HepG2 (cell line): ENCODE data around the gene IQCE. TPM values are rescaled to one million over a fixed set of nuclear protein-coding genes. Genes with fewer than 3 reads are reported as not detected.
A peak's percentile ranks its signal among the peaks of the same experiment; 100 is the strongest.

Experiments
- BCL6 ChIP-seq: IDR thresholded peaks from 2 replicates; pipeline ENCODE4 v1.6.1; 2016; ENCODE audit warnings: missing genetic modification reagents, missing compliant biosample characterization
- EEA1 ChIP-seq: sonication (generic); formaldehyde crosslinking; IDR thresholded peaks from 2 replicates; pipeline ENCODE4 v1.5.1; 2020; ENCODE audit warnings: mild to moderate bottlenecking, missing genetic modification reagents, borderline replicate concordance
- MAFF ChIP-seq: IDR thresholded peaks from 2 replicates; pipeline ENCODE4 v1.6.1; 2011; ENCODE audit warnings: low read depth, low read length, improper control_type of control experiment
- PCBP1 ChIP-seq: fragments of 200-400 bp; formaldehyde crosslinking; IDR thresholded peaks from 2 replicates; pipeline ENCODE4 v1.6.1; 2017; ENCODE audit warnings: mild to moderate bottlenecking, low read depth, low read length, borderline replicate concordance
- REL ChIP-seq: sonication (generic); formaldehyde crosslinking; conservative IDR thresholded peaks from 2 replicates; pipeline ENCODE4 v1.8.0; 2022; ENCODE audit warnings: mild to moderate bottlenecking, missing genetic modification reagents, moderate library complexity
- SIX1 ChIP-seq: sonication (generic); formaldehyde crosslinking; IDR thresholded peaks from 2 replicates; pipeline ENCODE4 v1.4.0; 2020; ENCODE audit warnings: missing genetic modification reagents, borderline replicate concordance
- ZNF230 ChIP-seq: sonication (generic); formaldehyde crosslinking; IDR thresholded peaks from 2 replicates; pipeline ENCODE4 v1.4.0; 2020; ENCODE audit warnings: mild to moderate bottlenecking, missing genetic modification reagents
- ZNF232 ChIP-seq: sonication (generic); formaldehyde crosslinking; IDR thresholded peaks from 2 replicates; pipeline ENCODE4 v1.4.0; 2020; ENCODE audit warnings: missing genetic modification reagents, borderline replicate concordance
- ZNF782 ChIP-seq: sonication (generic); formaldehyde crosslinking; IDR thresholded peaks from 2 replicates; pipeline ENCODE4 v1.4.0; 2020; ENCODE audit warnings: missing genetic modification reagents, mild to moderate bottlenecking, borderline replicate concordance
- polyA plus RNA-seq, 8 experiments: library from polyadenylated mRNA; depleted of rRNA in 3 of 8; stranded (reverse) in 7 of 8; unstranded in 1 of 8; fragments of >200 nt; fragmentation: Illumina TruSeq in 4 of 8; extraction: Trizol in 4 of 8; gene quantifications; 2 replicates each; pipeline versions ENCODE4 v1.2.1 to v1.2.3, GENCODE V29; 2011 to 2016; ENCODE audit warnings: low read depth in 4 of 8, missing spikeins in 1 of 8, mixed read lengths in 1 of 8; ENCODE audit not compliant: insufficient read depth in 1 of 8
- total RNA-seq, 5 experiments: library from RNA; depleted of rRNA; stranded (reverse); fragments of >200 nt; fragmentation: Illumina TruSeq; extraction: Trizol; gene quantifications; 2 replicates each; pipeline ENCODE4 v1.2.3, GENCODE V29; 2016; ENCODE audit warnings: low read depth in 1 of 5
- TF ChIP-seq, protein P1 (sequence below): sonication (generic); formaldehyde crosslinking; IDR thresholded peaks from 2 replicates; pipeline ENCODE4 v1.5.1; 2020; ENCODE audit warnings: mild to moderate bottlenecking, missing genetic modification reagents, moderate library complexity
- TF ChIP-seq, protein P2 (sequence below): sonication (generic); formaldehyde crosslinking; IDR thresholded peaks from 2 replicates; pipeline ENCODE4 v1.4.0; 2020; ENCODE audit warnings: missing genetic modification reagents, borderline replicate concordance
- TF ChIP-seq, protein P3 (sequence below): sonication (generic); formaldehyde crosslinking; IDR thresholded peaks from 2 replicates; pipeline ENCODE4 v1.9.0; 2021; ENCODE audit warnings: missing genetic modification reagents, borderline replicate concordance
- TF ChIP-seq, protein P4 (sequence below): sonication (generic); formaldehyde crosslinking; conservative IDR thresholded peaks from 2 replicates; pipeline ENCODE4 v1.4.0; 2020; ENCODE audit warnings: mild to moderate bottlenecking, missing genetic modification reagents, moderate library complexity

The IQCE gene
- total and polyA plus RNA-seq, 2 of the 13 experiments (the other 11 are each of a cell fraction or from before 2014, with no cell fraction given), result 1.5 to 2.5 TPM

DNA sequence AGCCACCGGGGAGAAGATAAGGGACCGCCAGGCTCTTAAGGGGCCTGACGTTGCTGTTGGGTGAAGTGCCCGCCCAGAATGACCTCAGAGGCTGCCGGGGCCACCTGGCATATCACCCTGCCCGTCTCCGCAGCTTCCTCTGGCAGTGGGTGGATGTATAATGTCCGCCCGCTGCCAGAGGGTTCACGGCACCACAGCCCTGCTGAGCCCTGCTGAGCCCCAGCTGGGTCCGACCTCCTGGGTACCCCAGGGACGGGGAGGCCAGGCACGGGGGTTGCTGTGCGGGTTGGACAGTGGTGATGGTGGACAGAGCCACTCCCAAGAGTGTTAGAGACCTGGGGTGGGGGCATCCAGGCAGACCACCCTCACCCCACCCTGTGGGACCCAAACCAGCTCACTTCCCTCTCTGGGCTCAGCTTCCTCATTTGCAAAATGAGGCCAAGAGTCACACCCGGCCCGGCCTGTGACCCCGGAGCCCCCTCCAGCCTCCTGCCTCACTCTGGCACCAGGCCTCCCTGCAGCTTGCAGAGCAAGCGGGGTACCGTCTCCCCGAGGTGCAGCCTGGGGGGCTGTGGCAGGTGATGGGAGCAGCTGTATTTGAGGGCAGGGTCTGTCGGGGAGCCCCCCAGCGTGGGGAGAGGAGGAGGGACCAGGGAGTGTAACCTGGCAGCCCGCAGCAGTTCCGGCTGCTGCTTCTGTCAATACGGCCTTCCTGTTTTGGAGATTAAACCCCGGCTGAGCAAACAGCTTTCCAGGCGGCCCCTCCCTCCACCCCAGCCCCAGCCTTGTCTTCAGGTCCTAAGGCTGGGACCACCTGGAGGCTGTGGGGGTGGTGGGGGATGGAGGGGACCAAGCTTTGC lies 47.6 kb upstream of the IQCE start (continued):
- TF ChIP-seq, protein P1, sequence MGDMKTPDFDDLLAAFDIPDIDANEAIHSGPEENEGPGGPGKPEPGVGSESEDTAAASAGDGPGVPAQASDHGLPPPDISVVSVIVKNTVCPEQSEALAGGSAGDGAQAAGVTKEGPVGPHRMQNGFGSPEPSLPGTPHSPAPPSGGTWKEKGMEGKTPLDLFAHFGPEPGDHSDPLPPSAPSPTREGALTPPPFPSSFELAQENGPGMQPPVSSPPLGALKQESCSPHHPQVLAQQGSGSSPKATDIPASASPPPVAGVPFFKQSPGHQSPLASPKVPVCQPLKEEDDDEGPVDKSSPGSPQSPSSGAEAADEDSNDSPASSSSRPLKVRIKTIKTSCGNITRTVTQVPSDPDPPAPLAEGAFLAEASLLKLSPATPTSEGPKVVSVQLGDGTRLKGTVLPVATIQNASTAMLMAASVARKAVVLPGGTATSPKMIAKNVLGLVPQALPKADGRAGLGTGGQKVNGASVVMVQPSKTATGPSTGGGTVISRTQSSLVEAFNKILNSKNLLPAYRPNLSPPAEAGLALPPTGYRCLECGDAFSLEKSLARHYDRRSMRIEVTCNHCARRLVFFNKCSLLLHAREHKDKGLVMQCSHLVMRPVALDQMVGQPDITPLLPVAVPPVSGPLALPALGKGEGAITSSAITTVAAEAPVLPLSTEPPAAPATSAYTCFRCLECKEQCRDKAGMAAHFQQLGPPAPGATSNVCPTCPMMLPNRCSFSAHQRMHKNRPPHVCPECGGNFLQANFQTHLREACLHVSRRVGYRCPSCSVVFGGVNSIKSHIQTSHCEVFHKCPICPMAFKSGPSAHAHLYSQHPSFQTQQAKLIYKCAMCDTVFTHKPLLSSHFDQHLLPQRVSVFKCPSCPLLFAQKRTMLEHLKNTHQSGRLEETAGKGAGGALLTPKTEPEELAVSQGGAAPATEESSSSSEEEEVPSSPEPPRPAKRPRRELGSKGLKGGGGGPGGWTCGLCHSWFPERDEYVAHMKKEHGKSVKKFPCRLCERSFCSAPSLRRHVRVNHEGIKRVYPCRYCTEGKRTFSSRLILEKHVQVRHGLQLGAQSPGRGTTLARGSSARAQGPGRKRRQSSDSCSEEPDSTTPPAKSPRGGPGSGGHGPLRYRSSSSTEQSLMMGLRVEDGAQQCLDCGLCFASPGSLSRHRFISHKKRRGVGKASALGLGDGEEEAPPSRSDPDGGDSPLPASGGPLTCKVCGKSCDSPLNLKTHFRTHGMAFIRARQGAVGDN, result peak; percentile 61
- TF ChIP-seq, protein P2, sequence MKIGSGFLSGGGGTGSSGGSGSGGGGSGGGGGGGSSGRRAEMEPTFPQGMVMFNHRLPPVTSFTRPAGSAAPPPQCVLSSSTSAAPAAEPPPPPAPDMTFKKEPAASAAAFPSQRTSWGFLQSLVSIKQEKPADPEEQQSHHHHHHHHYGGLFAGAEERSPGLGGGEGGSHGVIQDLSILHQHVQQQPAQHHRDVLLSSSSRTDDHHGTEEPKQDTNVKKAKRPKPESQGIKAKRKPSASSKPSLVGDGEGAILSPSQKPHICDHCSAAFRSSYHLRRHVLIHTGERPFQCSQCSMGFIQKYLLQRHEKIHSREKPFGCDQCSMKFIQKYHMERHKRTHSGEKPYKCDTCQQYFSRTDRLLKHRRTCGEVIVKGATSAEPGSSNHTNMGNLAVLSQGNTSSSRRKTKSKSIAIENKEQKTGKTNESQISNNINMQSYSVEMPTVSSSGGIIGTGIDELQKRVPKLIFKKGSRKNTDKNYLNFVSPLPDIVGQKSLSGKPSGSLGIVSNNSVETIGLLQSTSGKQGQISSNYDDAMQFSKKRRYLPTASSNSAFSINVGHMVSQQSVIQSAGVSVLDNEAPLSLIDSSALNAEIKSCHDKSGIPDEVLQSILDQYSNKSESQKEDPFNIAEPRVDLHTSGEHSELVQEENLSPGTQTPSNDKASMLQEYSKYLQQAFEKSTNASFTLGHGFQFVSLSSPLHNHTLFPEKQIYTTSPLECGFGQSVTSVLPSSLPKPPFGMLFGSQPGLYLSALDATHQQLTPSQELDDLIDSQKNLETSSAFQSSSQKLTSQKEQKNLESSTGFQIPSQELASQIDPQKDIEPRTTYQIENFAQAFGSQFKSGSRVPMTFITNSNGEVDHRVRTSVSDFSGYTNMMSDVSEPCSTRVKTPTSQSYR (CRISPR knock-in tag), result no peak
- TF ChIP-seq ZNF782 (CRISPR knock-in tag) (no peak), ZNF230 (CRISPR knock-in tag) (0 out of 2 replicates have a peak, but pooled peaks have one; percentile 51), SIX1 (CRISPR knock-in tag) (no peak), MAFF (no peak), EEA1 (CRISPR knock-in tag) (no peak), ZNF232 (0 out of 2 replicates have a peak, but pooled peaks have one; percentile 7), REL (CRISPR knock-in tag) (peak; percentile 49; the same call in 1 of the 2 replicates), BCL6 (CRISPR knock-in tag) (peak; percentile 77), PCBP1 (0 out of 2 replicates have a peak, but pooled peaks have one; percentile 71)
- TF ChIP-seq, protein P3, sequence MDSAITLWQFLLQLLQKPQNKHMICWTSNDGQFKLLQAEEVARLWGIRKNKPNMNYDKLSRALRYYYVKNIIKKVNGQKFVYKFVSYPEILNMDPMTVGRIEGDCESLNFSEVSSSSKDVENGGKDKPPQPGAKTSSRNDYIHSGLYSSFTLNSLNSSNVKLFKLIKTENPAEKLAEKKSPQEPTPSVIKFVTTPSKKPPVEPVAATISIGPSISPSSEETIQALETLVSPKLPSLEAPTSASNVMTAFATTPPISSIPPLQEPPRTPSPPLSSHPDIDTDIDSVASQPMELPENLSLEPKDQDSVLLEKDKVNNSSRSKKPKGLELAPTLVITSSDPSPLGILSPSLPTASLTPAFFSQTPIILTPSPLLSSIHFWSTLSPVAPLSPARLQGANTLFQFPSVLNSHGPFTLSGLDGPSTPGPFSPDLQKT (CRISPR knock-in tag), result no peak
- TF ChIP-seq, protein P4, sequence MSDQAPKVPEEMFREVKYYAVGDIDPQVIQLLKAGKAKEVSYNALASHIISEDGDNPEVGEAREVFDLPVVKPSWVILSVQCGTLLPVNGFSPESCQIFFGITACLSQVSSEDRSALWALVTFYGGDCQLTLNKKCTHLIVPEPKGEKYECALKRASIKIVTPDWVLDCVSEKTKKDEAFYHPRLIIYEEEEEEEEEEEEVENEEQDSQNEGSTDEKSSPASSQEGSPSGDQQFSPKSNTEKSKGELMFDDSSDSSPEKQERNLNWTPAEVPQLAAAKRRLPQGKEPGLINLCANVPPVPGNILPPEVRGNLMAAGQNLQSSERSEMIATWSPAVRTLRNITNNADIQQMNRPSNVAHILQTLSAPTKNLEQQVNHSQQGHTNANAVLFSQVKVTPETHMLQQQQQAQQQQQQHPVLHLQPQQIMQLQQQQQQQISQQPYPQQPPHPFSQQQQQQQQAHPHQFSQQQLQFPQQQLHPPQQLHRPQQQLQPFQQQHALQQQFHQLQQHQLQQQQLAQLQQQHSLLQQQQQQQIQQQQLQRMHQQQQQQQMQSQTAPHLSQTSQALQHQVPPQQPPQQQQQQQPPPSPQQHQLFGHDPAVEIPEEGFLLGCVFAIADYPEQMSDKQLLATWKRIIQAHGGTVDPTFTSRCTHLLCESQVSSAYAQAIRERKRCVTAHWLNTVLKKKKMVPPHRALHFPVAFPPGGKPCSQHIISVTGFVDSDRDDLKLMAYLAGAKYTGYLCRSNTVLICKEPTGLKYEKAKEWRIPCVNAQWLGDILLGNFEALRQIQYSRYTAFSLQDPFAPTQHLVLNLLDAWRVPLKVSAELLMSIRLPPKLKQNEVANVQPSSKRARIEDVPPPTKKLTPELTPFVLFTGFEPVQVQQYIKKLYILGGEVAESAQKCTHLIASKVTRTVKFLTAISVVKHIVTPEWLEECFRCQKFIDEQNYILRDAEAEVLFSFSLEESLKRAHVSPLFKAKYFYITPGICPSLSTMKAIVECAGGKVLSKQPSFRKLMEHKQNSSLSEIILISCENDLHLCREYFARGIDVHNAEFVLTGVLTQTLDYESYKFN (CRISPR knock-in tag), result peak; percentile 88
